Endothelial cell of umbilical vein (primary cell): ENCODE data around the gene KIF22. TPM values are rescaled to one million over a fixed set of nuclear protein-coding genes. Genes with fewer than 3 reads are reported as not detected.

Experiments used
- BruUV-seq: library from RNA; stranded (reverse); fragments of 400-500 nt; replicated peaks from 2 replicates; lab custom pipeline; 2021; lab: Mats Ljungman, UMichigan
- CTCF ChIA-PET: fragments of 300-600, 350-600 bp; sonication (Branson Sonifier 250); formaldehyde crosslinking; loops from one replicate; lab custom pipeline; 2021; ENCODE audit warnings: antibody characterized with exemption, inconsistent platforms; lab: Charles Lee
- POLR2A ChIA-PET: fragments of 300-600, 350-600 bp; sonication (Branson Sonifier 250); formaldehyde crosslinking; loops from one replicate; lab custom pipeline; 2021; ENCODE audit warnings: antibody characterized with exemption, inconsistent platforms; lab: Charles Lee
- DNase-seq: peaks from one replicate; pipeline ENCODE4 v3.0.0-alpha.2; 2011; ENCODE audit warnings: low read depth, low spot score
- FAIRE-seq: peaks from 2 replicates; lab custom pipeline; 2011; peaks lifted over from hg19 to GRCh38; lab: Jason Lieb, UNC
- H2AFZ ChIP-seq: 2 replicates; pipeline ENCODE4 v1.6.0; 2012; ENCODE audit warnings: low read depth, low read length, control low read depth, inconsistent platforms
- H3K27ac ChIP-seq: 2 replicates; pipeline ENCODE4 v1.5.1; 2011; ENCODE audit warnings: low read depth, mild to moderate bottlenecking, control low read depth, low read length, moderate library complexity; ENCODE audit not compliant: insufficient read depth
- H3K27me3 ChIP-seq, 2 experiments: 2 replicates each; pipeline versions ENCODE4 v1.6.0 to v1.6.1; 2011; ENCODE audit warnings: low read length in 2 of 2, mixed read lengths in 1 of 2; ENCODE audit not compliant: control insufficient read depth in 2 of 2, insufficient read depth in 2 of 2
- H3K36me3 ChIP-seq, 2 experiments: 2 replicates in 1 of 2; 3 replicates in 1 of 2; pipeline ENCODE4 v1.5.1; 2011; ENCODE audit warnings: low read length in 2 of 2, mild to moderate bottlenecking in 1 of 2, moderate library complexity in 1 of 2; ENCODE audit not compliant: control insufficient read depth in 2 of 2, insufficient read depth in 2 of 2; ENCODE audit errors: extremely low read depth in 1 of 2
- H3K4me1 ChIP-seq: 3 replicates; pipeline ENCODE4 v1.5.1; 2011; ENCODE audit warnings: mild to moderate bottlenecking, low read length; ENCODE audit not compliant: control insufficient read depth, insufficient read depth; ENCODE audit errors: extremely low read depth
- H3K4me2 ChIP-seq: 2 replicates; pipeline ENCODE4 v1.6.1; 2011; ENCODE audit warnings: low read length, control low read depth, mixed read lengths; ENCODE audit not compliant: insufficient read depth
- H3K4me3 ChIP-seq, 3 experiments: fragments of 200-600 bp in 1 of 3; sonication (generic), shearing (Covaris generic) in 1 of 3; replicated peaks in 1 of 3; 2 replicates each; pipeline ENCODE4 v1.5.1; 2011 to 2016; ENCODE audit warnings: control low read depth in 3 of 3, low read length in 3 of 3, mild to moderate bottlenecking in 2 of 3, inconsistent platforms in 1 of 3, low read depth in 1 of 3, moderate library complexity in 1 of 3; ENCODE audit not compliant: insufficient read depth in 1 of 3
- H3K79me2 ChIP-seq: 2 replicates; pipeline ENCODE4 v1.6.0; 2012; ENCODE audit warnings: low read length, inconsistent platforms; ENCODE audit not compliant: control insufficient read depth, insufficient read depth
- H3K9ac ChIP-seq: replicated peaks from 2 replicates; pipeline ENCODE3; 2011; ENCODE audit warnings: low read length, control low read depth; ENCODE audit not compliant: insufficient read depth; ENCODE audit errors: extremely low read depth
- H3K9me1 ChIP-seq: replicated peaks from 3 replicates; pipeline ENCODE4 v1.6.0; 2011; ENCODE audit warnings: mild to moderate bottlenecking, low read length; ENCODE audit not compliant: control insufficient read depth, insufficient read depth; ENCODE audit errors: extremely low read depth
- H3K9me3 ChIP-seq: replicated peaks from 2 replicates; pipeline ENCODE4 v1.5.1; 2012; ENCODE audit warnings: low read length, inconsistent platforms; ENCODE audit not compliant: control insufficient read depth, insufficient read depth
- H4K20me1 ChIP-seq: replicated peaks from 2 replicates; pipeline ENCODE3; 2011; ENCODE audit warnings: mild to moderate bottlenecking, low read length; ENCODE audit not compliant: control insufficient read depth, insufficient read depth; ENCODE audit errors: extremely low read depth
- CTCF ChIP-seq, 2 donors: IDR thresholded peaks; 1 replicate in 1 of 2; 2 replicates in 1 of 2; pipeline ENCODE4 v1.5.1; 2011; ENCODE audit warnings: low read length in 2 of 2, mild to moderate bottlenecking in 2 of 2, moderate library complexity in 2 of 2, control low read depth in 1 of 2, inconsistent platforms in 1 of 2, low read depth in 1 of 2; ENCODE audit not compliant: insufficient read depth in 1 of 2; ENCODE audit errors: extremely low read depth in 1 of 2
- EZH2 ChIP-seq: IDR thresholded peaks from 2 replicates; pipeline ENCODE4 v1.6.1; 2012; ENCODE audit warnings: borderline replicate concordance, low read depth, mild to moderate bottlenecking, moderate library complexity, low read length, inconsistent platforms; ENCODE audit not compliant: severe bottlenecking
- FOS ChIP-seq: IDR thresholded peaks from 2 replicates; pipeline ENCODE4 v1.6.1; 2011; ENCODE audit warnings: mild to moderate bottlenecking, low read length, moderate library complexity, borderline replicate concordance; ENCODE audit not compliant: insufficient read depth
- GATA2 ChIP-seq: IDR thresholded peaks from 2 replicates; pipeline ENCODE4 v1.7.0; 2011; ENCODE audit warnings: low read depth, mild to moderate bottlenecking, moderate library complexity, mixed read lengths, low read length; ENCODE audit not compliant: insufficient read length, insufficient read depth
- JUN ChIP-seq: IDR thresholded peaks from 2 replicates; pipeline ENCODE4 v1.6.1; 2011; ENCODE audit warnings: borderline replicate concordance, low read depth; ENCODE audit not compliant: insufficient read length, insufficient read depth
- MAX ChIP-seq: IDR thresholded peaks from 2 replicates; pipeline ENCODE4 v1.6.1; 2011; ENCODE audit not compliant: insufficient read depth, insufficient read length
- MYC ChIP-seq: IDR thresholded peaks from one replicate; pipeline ENCODE4 v1.6.1; 2011; ENCODE audit warnings: mild to moderate bottlenecking, low read depth, low read length
- POLR2A ChIP-seq: IDR thresholded peaks from 2 replicates; pipeline ENCODE4 v1.6.1; 2012; ENCODE audit warnings: low read depth, mild to moderate bottlenecking, control low read depth, low read length
- POLR2AphosphoS5 ChIP-seq: IDR thresholded peaks from 2 replicates; pipeline ENCODE4 v1.6.1; 2012; ENCODE audit warnings: low read depth, mild to moderate bottlenecking, control low read depth, low read length, moderate library complexity; ENCODE audit not compliant: insufficient read depth
- dilution Hi-C: fragments of 300-500 bp; cut with MboI; formaldehyde crosslinking; loops from one replicate; pipeline ENCODE4 v1.15.0; 2019; ENCODE audit warnings: low sequenced_read_pairs; ENCODE audit not compliant: extremely low pct_ligation_motif_present
- intact Hi-C: fragments of 100-400 bp; cut with micrococcal nuclease; formaldehyde crosslinking; loops from one replicate; pipeline ENCODE4 v1.10.0; 2022
- polyA plus RNA-seq, 4 experiments: library from polyadenylated mRNA; depleted of rRNA in 3 of 4; stranded (reverse) in 3 of 4; unstranded in 1 of 4; fragments of >200 nt; gene quantifications; 2 replicates each; pipeline versions ENCODE4 v1.2.1 to v1.2.3, GENCODE V29; 2011 to 2012; ENCODE audit warnings: missing spikeins in 1 of 4
- total RNA-seq: library from RNA; stranded (reverse); gene quantifications from 2 replicates; pipeline ENCODE4 v1.2.3, GENCODE V29; 2021

KIF22 gene
- total and polyA plus RNA-seq, 2 donors (not counting 3 experiments of a cell fraction or from before 2014, with no cell fraction given) = 67.3 to 90.0 TPM

- no peaks in the 10 kb centered on the region for H3K9me3 ChIP-seq
- H3K27me3 ChIP-seq = no peaks in the 10 kb centered on the region
- POLR2A ChIA-PET = no interaction called here
- BruUV-seq = no TSS peak
- H4K20me1 ChIP-seq = no peaks in the 10 kb centered on the region
- H3K79me2 ChIP-seq = peaks cover 30% of the 10 kb centered on the region
- peaks cover 40% of the 10 kb centered on the region for H3K4me1 ChIP-seq
- no peak overlapping the region for H2AFZ ChIP-seq
- dilution Hi-C loops = no loop called here
- no peak overlapping the region for H3K27ac ChIP-seq
- H3K9ac ChIP-seq = no peak overlapping the region
- no peak overlapping the region for H3K4me3 ChIP-seq
- CTCF ChIA-PET = interaction anchor here (0.8 to 8.2 kb wide), 5 partner anchors 9 to 118 kb away, joined by 3 to 140 read pairs (median 3); no protein-coding TSS in a partner anchor
- H3K9me1 ChIP-seq = no peaks in the 10 kb centered on the region
- FAIRE-seq = no peak
- DNase-seq = no peak
- intact Hi-C loops = no loop called here
- H3K4me2 ChIP-seq = no peak overlapping the region
- H3K36me3 ChIP-seq = peaks cover 0 to 5% of the 10 kb centered on the region in 2 experiments
- TF ChIP-seq MYC = no peak
- no peak for TF ChIP-seq MAX
- no peak for TF ChIP-seq EZH2
These were observed 27.5 kb downstream of the KIF22 start for GRCh38 chr16:29818082-29818481.

- DNase-seq (no peak), FAIRE-seq (no peak)
- POLR2A ChIA-PET = interaction anchor here (1.0 kb wide), 1 partner anchor 28 kb away, joined by 4 read pairs; no protein-coding TSS in a partner anchor
- no peaks in the 10 kb centered on the region for H3K9me1 ChIP-seq
- H4K20me1 ChIP-seq = no peaks in the 10 kb centered on the region
- no peaks in the 10 kb centered on the region for H3K27me3 ChIP-seq
- no peak overlapping the region for H3K4me3 ChIP-seq
- H3K9ac ChIP-seq = no peak overlapping the region
- dilution Hi-C loops (no loop called here), intact Hi-C loops (no loop called here)
- CTCF ChIA-PET = interaction anchor here (2.0 to 8.2 kb wide), 2 partner anchors 12 to 29 kb away, joined by 6 to 140 read pairs; no protein-coding TSS in a partner anchor
- peak overlapping the region; percentile 89 for H3K4me2 ChIP-seq
- peaks cover 35% of the 10 kb centered on the region for H3K79me2 ChIP-seq
- H3K9me3 ChIP-seq = no peaks in the 10 kb centered on the region
- peaks cover 48% of the 10 kb centered on the region for H3K4me1 ChIP-seq
- TF ChIP-seq MAX (no peak), GATA2 (no peak), EZH2 (no peak), FOS (no peak), MYC (no peak), POLR2A (no peak), CTCF (IDR thresholded peaks at IDR 0.05; ENCODE audit: extremely low read depth in 1 of 2, insufficient read depth in 1 of 2, low read depth in 1 of 2, low read length in 2 of 2) (no peak), POLR2AphosphoS5 (no peak), JUN (no peak)
- no TSS peak for BruUV-seq
- H2AFZ ChIP-seq = no peak overlapping the region
- no peak overlapping the region for H3K27ac ChIP-seq
- H3K36me3 ChIP-seq = peaks cover 0 to 5% of the 10 kb centered on the region in 2 experiments
These were observed 29.0 kb downstream of the KIF22 start for GRCh38 chr16:29819506-29819905.
